Islet of Langerhans (tissue), 1 donor: ENCODE measurements around the gene PCMTD2.
"Not testable (repeated sequence)": the region's sequence is repeated elsewhere in the genome, so short reads cannot be mapped to it uniquely, and the experiment has no call there.

Source experiments
- FAIRE-seq: peaks from one replicate; lab custom pipeline; 2011; peaks lifted over from hg19 to GRCh38; lab: Jason Lieb, UNC

PCMTD2 gene

DNA sequence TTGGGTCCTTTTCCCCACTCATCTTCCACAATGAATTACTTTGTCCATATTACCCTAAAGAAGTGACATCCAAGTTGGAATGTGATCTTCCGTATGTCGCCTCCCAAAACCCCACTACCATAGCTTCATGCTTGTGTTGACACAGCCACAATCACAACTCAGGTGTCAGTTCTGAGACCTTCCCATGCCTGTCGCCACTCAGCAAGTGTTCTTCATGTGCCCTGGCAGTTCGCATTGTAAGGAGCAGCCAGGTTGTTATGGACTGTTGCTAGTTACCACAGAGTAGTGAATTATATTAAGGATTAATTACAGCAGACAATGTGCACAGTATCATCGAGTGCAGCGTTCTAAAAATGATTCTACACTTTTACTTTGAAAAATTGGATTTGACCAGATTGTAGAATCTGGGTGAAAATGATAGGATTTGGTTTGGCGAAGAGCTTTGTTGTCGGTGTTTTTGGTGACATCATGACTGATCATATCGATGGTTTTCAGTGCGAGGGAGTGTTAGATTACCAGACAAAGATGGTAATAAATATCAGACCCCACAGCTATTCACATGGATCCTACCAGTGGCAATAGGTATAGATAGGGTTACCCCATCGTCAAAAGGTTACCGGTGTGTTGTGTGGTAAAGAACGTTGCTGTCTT lies 1.7 kb downstream of the PCMTD2 start:
- no peak for FAIRE-seq

DNA sequence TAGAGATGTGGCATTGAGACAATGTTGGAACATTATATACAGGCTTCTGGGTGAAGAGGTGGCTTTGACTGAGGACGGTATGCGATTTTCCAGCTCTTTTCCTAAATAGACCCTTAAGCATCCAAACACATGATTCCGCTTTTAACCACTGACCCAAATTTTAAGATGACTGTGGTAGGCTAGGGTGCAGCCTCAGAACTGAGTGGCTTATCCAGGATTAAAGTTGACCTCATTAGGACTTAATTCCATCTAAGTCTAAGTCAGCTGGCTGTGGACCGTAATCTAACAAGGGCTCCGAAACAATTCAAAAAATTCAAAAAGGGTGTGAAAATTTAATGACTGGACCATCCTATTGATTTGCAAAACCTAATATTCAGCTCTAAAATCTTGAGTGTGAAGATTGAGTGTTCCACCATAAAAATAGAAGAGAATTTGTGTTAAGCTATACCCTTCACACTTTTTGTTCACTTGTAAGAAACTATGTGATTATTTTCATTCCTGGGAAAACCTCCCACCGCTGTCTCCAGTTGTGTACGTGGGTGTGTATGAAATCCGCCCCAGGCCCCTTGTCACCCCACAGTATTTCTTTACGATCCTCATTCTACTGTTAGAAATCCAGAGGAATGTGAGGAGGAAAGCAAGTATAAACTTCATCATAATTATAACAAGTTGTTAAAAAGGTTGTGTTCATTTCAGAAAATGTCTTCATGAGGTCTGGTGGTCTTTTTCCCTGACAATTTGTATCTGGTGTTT lies 2.7 kb downstream of the PCMTD2 start:
- no peak for FAIRE-seq

- FAIRE-seq, result no peak
These were observed 4.7 kb downstream of the PCMTD2 start for GRCh38 chr20:64260239-64260638.

DNA sequence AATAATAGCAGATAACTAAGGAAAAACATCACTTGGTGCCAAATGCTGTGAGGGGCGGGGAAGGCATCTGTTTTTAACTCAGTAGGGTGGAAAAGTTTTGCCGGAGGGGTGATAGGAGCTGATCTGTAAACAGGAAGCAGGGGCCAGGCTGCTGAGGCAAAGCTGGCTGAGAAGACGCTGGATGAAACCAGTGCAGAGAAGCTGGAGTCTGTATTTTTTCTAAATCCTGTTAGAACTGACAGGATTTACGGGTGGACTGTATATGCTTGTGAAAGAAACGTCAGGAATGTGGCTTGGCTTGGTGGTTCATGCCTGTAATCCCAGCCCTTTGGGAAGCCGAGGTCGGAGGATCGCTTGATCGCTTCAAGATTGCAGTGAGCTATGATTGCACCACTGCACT lies 5.6 kb downstream of the PCMTD2 start:
- no peak for FAIRE-seq

DNA sequence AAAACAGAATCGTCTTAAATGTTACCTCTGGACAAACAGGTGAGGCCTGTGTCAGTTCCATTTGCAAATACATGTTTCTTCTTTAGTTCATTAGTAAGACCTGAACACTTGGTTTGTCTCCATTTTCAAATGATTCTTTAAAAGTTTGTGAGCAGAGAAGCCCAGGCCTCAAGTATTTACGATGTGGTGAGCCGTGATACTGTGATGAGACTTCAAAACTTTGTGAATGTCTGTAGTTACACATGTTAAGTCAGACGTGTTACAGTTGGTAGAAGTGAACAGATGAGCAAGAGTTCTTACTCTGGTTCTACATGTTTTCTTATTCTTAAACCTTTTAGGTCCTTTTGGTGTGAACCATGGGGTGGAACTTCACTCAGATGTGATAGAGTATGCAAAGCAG lies 8.5 kb downstream of the PCMTD2 start:
- FAIRE-seq, result no peak

DNA sequence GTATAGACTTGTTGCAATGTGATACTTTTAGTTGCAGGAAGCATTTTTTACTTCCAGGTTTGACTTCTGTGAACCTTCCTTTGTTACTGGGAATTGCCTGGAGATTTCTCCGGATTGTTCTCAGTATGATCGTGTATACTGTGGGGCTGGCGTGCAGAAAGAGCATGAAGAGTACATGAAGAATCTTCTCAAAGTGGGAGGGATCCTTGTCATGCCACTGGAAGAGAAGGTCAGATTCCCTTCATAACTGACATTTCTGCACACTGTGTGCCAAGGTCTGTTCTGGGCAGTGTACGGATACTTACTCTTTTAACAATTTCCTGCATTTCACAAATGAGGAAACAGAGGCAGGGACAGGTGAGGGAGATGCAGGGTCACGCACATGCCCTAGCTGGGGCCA lies 9.7 kb downstream of the PCMTD2 start:
- FAIRE-seq, result no peak

- FAIRE-seq, result no peak
These were observed 11.4 kb downstream of the PCMTD2 start for GRCh38 chr20:64266988-64267387.

DNA sequence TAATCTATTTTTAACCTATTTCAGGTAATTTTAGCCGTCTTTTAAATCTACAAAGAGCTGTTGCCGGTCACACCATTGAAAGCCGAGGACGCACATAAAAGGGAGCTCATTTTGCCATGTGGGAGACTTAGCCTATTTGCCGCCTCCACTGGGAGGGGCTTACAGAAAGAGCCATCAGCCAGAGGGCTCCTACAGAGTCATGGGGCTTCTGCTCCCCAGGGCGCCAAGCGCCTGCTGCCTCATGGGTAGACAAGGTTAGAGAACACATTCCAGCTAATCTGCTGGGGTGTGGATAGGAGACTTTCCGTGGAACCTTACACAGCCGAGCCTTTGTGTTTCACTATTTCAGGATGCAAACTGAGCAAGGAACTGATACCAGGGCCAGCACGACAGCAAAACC lies 12.6 kb downstream of the PCMTD2 start:
- FAIRE-seq, result no peak

DNA sequence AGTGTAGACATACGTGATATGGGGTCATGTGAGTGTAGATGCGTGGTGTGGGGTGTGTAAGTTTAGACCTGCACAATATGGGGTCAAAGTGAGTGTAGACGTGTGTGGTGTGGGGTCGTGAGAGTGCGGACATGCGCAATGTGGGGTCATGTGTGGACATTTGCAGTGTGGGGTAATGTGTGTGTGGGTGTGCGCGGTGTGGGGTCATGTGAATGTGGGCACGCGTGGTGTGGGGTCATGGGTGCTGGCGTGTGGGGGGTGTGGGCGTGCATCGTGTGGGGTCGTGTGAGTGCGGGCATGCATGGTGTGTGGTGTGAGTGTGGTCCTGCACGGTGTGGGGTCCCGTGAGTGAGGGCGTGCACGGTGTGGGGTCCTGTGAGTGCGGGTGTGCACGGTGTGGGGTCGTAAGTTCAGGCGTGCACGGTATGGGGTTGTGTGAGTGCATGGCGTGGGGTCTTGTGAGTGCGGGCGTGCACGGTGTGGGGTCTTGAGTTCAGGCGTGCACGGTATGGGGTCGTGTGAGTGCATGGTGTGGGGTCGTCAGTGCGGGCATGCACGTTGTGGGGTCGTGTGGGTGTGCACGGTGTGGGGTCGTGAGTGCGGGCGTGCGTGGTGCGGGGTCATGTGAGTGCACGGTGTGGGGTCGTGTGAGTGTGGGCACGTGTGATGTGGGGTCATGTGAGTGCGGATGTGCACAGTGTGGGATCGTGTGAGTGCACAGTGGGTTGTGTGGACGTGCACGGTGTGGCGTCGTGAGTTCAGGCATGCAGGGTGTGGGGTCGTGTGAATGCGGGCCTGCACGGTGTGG lies 14.3 kb downstream of the PCMTD2 start:
- FAIRE-seq, result no peak

DNA sequence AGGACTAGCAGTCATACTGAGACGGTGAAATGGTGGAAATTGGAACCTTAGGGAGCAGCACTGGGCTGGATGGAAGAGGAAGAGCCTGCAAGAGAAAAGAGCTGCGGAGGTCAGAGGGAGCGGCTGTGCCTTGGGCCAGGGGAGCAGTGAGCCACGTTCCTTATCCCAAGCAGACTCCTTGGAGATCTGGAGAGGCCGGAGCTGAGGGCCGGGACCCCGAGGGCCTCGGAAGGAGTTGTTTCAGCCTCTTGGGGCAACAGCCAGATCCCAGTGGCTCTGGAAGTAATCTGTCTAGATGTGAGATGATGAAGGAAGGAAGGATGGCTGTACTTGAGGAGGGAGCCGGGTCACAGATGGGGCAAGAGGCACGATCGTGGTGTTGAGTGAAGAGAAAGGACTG lies 16.1 kb downstream of the PCMTD2 start:
- no peak for FAIRE-seq

DNA sequence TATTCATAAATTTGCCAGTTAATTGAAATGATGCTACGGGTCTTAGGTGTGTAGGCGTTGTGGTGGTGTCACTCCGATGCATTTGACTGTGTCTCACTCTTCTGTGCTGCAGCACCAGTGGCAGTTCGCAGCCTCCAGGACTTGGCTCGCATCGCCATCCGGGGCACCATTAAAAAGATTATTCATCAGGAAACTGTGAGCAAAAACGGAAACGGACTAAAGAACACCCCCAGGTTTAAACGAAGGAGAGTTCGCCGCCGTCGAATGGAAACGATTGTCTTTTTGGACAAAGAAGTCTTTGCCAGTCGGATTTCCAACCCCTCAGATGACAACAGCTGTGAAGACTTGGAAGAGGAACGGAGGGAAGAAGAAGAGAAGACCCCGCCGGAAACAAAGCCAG lies 17.6 kb downstream of the PCMTD2 start:
- no peak for FAIRE-seq

GRCh38 chr20:64276817-64277216 lies 21.3 kb downstream of the PCMTD2 start:
- no peak for FAIRE-seq

- no peak for FAIRE-seq
These were observed 22.2 kb downstream of the PCMTD2 start for GRCh38 chr20:64277571-64278316.

DNA sequence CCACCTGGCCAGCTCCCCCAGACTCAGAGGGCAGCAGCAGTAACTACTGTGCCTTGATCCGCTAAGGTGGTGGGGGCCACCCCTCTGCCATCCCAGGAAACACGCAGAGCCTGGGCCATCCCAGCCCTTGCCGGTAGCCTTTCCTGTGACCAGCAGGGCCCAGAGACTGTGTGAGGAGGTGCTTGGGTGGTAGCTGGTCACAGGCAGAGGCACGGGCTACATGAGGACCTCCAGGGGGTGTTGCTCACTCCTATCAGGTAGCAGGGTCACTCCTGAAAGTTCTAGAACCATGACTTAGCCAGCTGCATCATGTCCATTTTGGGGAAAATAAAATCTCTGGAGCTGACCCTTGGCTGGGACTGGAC lies 22.8 kb downstream of the PCMTD2 start:
- FAIRE-seq, result no peak

- no peak for FAIRE-seq
These were observed 24.4 kb downstream of the PCMTD2 start for GRCh38 chr20:64279826-64280459.

DNA sequence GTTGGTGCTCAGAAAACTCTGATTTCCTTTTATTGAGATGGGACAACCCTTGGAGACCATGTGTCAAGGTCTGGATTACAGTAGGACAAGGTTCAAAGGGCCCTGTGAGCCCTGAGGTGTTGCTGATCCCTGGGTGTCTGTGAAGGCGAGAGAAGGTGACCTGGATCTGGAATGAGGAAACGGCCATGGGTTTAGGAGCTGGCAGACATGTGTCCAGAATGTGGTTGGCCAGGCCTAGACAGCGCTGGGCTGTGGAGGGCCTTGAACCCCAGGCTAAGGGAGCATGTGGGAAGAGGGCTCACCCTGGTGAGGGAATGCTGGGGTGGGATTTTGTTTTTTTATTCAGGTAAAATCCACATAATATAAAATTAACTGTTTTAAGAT lies 24.9 kb downstream of the PCMTD2 start:
- FAIRE-seq, result no peak

GRCh38 chr20:64283646-64284045 lies 28.1 kb downstream of the PCMTD2 start:
- FAIRE-seq, result no peak

- not testable (repeated sequence) for FAIRE-seq
These were observed 30.3 kb downstream of the PCMTD2 start for GRCh38 chr20:64285579-64286446.

DNA sequence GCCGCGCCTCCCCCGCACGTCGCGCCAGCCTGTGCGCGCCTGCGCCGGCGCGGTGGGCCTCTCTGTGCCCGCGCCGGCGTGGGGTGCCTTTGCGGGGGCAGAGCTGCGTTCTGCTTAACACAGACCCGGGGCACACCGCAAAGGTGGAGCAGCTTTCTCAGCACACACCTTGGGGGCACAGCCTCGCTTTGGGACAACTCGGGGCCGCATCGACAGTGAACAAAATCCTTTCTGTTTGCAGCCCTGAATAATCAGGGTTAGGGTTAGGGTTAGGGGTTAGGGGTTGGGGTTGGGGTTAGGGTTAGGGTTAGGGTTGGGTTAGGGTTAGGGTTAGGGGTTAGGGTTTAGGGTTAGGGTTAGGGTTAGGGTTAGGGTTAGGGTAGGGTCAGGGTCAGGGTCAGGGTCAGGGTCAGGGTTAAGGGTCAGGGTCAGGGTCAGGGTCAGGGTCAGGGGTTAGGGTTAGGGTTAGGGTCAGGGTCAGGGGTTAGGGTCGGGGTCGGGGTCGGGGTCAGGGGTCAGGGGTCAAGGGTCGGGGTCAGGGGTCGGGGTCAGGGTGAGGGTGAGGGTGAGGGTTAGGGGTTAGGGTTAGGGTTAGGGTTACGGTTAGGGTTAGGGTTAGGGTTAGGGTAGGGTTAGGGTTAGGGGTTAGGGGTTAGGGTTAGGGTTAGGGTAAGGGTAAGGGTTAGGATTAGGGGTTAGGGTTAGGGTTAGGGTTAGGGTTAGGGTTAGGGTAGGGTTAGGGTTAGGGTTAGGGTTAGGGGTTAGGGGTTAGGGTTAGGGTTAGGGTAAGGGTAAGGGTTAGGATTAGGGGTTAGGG lies 31.1 kb downstream of the PCMTD2 start:
- FAIRE-seq, result peak; percentile 41

GRCh38 chr20:64287264-64287590 lies 31.7 kb downstream of the PCMTD2 start:
- not testable (repeated sequence) for FAIRE-seq
